Neural progenitor cell (in vitro differentiated cells): ENCODE results near the gene CIB1. TPM values are rescaled to one million over a fixed set of nuclear protein-coding genes. Genes with fewer than 3 reads are reported as not detected.

Experiments used
- DNase-seq: peaks from one replicate; pipeline ENCODE4 v3.0.0-alpha.2; 2016; ENCODE audit warnings: low spot score
- H2AFZ ChIP-seq: fragments of 200-600 bp; sonication (generic); replicated peaks from 2 replicates; pipeline ENCODE4 v1.6.1; 2016; ENCODE audit warnings: antibody characterized with exemption
- H3F3A ChIP-seq: fragments of 200-600 bp; sonication (generic); 2 replicates; pipeline ENCODE4 v1.6.1; 2016; ENCODE audit warnings: antibody characterized with exemption, low read depth
- H3K27ac ChIP-seq: fragments of 200-600 bp; sonication (generic); 2 replicates; pipeline ENCODE4 v1.5.1; 2016; ENCODE audit warnings: mild to moderate bottlenecking
- H3K27me3 ChIP-seq: fragments of 200-600 bp; sonication (generic); 2 replicates; pipeline ENCODE4 v1.6.1; 2016; ENCODE audit warnings: mild to moderate bottlenecking, moderate library complexity
- H3K36me3 ChIP-seq: fragments of 200-600 bp; sonication (generic); 2 replicates; pipeline ENCODE4 v1.5.1; 2016
- H3K4me1 ChIP-seq: fragments of 200-600 bp; sonication (generic); 2 replicates; pipeline ENCODE4 v1.6.1; 2016; ENCODE audit warnings: mixed run types
- H3K4me2 ChIP-seq: fragments of 200-600 bp; sonication (generic); 2 replicates; pipeline ENCODE4 v1.6.1; 2016
- H3K4me3 ChIP-seq: fragments of 200-600 bp; sonication (generic); 2 replicates; pipeline ENCODE4 v1.5.1; 2016
- H3K79me2 ChIP-seq: fragments of 200-600 bp; sonication (generic); 2 replicates; pipeline ENCODE4 v1.6.1; 2016; ENCODE audit warnings: low read depth
- H3K9ac ChIP-seq: fragments of 200-600 bp; sonication (generic); 2 replicates; pipeline ENCODE4 v1.6.1; 2016
- H3K9me3 ChIP-seq: fragments of 200-600 bp; sonication (generic); 2 replicates; pipeline ENCODE4 v1.5.1; 2016; ENCODE audit warnings: low read depth
- H4K20me1 ChIP-seq: fragments of 200-600 bp; sonication (generic); 2 replicates; pipeline ENCODE4 v1.6.1; 2016; ENCODE audit warnings: low read depth
- H3K27ac Mint-ChIP-seq: 3 replicates; pipeline ENCODE4 v1.8.0; 2021; ENCODE audit warnings: mixed read lengths
- H3K27me3 Mint-ChIP-seq: 2 replicates; pipeline ENCODE4 v1.8.0; 2022; ENCODE audit warnings: low read depth, mild to moderate bottlenecking, inconsistent platforms, moderate library complexity, mixed read lengths; ENCODE audit not compliant: insufficient read depth
- H3K36me3 Mint-ChIP-seq: 3 replicates; pipeline ENCODE4 v1.8.0; 2021; ENCODE audit warnings: mixed read lengths
- H3K4me1 Mint-ChIP-seq: 3 replicates; pipeline ENCODE4 v1.8.0; 2021; ENCODE audit warnings: mixed read lengths
- H3K4me3 Mint-ChIP-seq: 3 replicates; pipeline ENCODE4 v1.8.0; 2021; ENCODE audit warnings: mild to moderate bottlenecking, moderate library complexity, mixed read lengths
- H3K9me3 Mint-ChIP-seq: 3 replicates; pipeline ENCODE4 v1.8.0; 2020; ENCODE audit warnings: mixed read lengths
- CTCF ChIP-seq: fragments of 200-600 bp; sonication (generic); IDR thresholded peaks from 2 replicates; pipeline ENCODE4 v1.5.1; 2017; ENCODE audit warnings: antibody characterized with exemption, mild to moderate bottlenecking
- EZH2 ChIP-seq: fragments of 200-600 bp; sonication (generic); IDR thresholded peaks from 2 replicates; pipeline ENCODE4 v1.6.1; 2017; ENCODE audit warnings: antibody characterized with exemption, mild to moderate bottlenecking, moderate library complexity
- EZH2phosphoT487 ChIP-seq: fragments of 200-600 bp; sonication (generic); IDR thresholded peaks from 2 replicates; pipeline ENCODE4 v1.6.1; 2017; ENCODE audit warnings: antibody characterized with exemption
- total RNA-seq: library from RNA; depleted of rRNA; stranded (reverse); fragments of >200 nt; gene quantifications from 2 replicates; pipeline ENCODE4 v1.2.3, GENCODE V29; 2015; ENCODE audit warnings: low replicate concordance

The CIB1 gene
- total RNA-seq, 1 donor from 2014 or later = 5.2 TPM

GRCh38 chr15:90232196-90232595, 1.5 kb downstream of the CIB1 start:
- H3F3A ChIP-seq = peaks cover 6% of the 10 kb centered on the region
- peaks cover 7% of the 10 kb centered on the region for H4K20me1 ChIP-seq
- no peaks in the 10 kb centered on the region for H3K9me3 ChIP-seq
- no peaks in the 10 kb centered on the region for H3K36me3 ChIP-seq
- H2AFZ ChIP-seq = no peak overlapping the region
- TF ChIP-seq EZH2 = no peak
- no peak for TF ChIP-seq CTCF
- no peak for TF ChIP-seq EZH2phosphoT487
- Mint-ChIP-seq H3K4me3 (peak overlapping the region; percentile 84), H3K27ac (no peak overlapping the region), H3K9me3 (no peaks in the 10 kb centered on the region), H3K36me3 (peaks cover 9% of the 10 kb centered on the region), H3K4me1 (peaks cover 17% of the 10 kb centered on the region), H3K27me3 (peaks cover 3% of the 10 kb centered on the region)
- H3K4me3 ChIP-seq = no peak overlapping the region
- H3K9ac ChIP-seq = no peak overlapping the region
- peaks cover 11% of the 10 kb centered on the region for H3K27me3 ChIP-seq
- no peaks in the 10 kb centered on the region for H3K79me2 ChIP-seq
- no peak overlapping the region for H3K4me2 ChIP-seq
- no peak for DNase-seq
- no peaks in the 10 kb centered on the region for H3K4me1 ChIP-seq
- no peak overlapping the region for H3K27ac ChIP-seq

GRCh38 chr15:90231028-90232017, 2.4 kb downstream of the CIB1 start:
- H3K9me3 Mint-ChIP-seq = no peaks in the 10 kb centered on the region
- peak overlapping the region; percentile 56 for H3K4me3 Mint-ChIP-seq
- Histone ChIP-seq H3K79me2 (no peaks in the 10 kb centered on the region), H3K27ac (no peak overlapping the region), H3F3A (peaks cover 6% of the 10 kb centered on the region), H3K9ac (no peak overlapping the region), H3K27me3 (peaks cover 11% of the 10 kb centered on the region), H4K20me1 (peaks cover 7% of the 10 kb centered on the region), H3K4me1 (no peaks in the 10 kb centered on the region), H3K4me3 (no peak overlapping the region), H2AFZ (no peak overlapping the region), H3K4me2 (no peak overlapping the region), H3K36me3 (no peaks in the 10 kb centered on the region), H3K9me3 (no peaks in the 10 kb centered on the region)
- TF ChIP-seq EZH2phosphoT487 (no peak), CTCF (no peak), EZH2 (no peak)
- no peak overlapping the region for H3K27ac Mint-ChIP-seq
- H3K36me3 Mint-ChIP-seq = peaks cover 9% of the 10 kb centered on the region
- peaks cover 17% of the 10 kb centered on the region for H3K4me1 Mint-ChIP-seq
- DNase-seq = no peak
- peaks cover 3% of the 10 kb centered on the region for H3K27me3 Mint-ChIP-seq

GRCh38 chr15:90230610-90231009, 3.1 kb downstream of the CIB1 start:
- H3F3A ChIP-seq = peaks cover 6% of the 10 kb centered on the region
- no peaks in the 10 kb centered on the region for H3K36me3 ChIP-seq
- no peaks in the 10 kb centered on the region for H3K79me2 ChIP-seq
- H3K27me3 ChIP-seq = peaks cover 11% of the 10 kb centered on the region
- Mint-ChIP-seq H3K27ac (no peak overlapping the region), H3K36me3 (peaks cover 12% of the 10 kb centered on the region), H3K27me3 (peaks cover 3% of the 10 kb centered on the region), H3K9me3 (no peaks in the 10 kb centered on the region), H3K4me1 (peaks cover 17% of the 10 kb centered on the region), H3K4me3 (no peak overlapping the region)
- no peak for DNase-seq
- no peak overlapping the region for H3K9ac ChIP-seq
- H3K4me2 ChIP-seq = no peak overlapping the region
- no peak overlapping the region for H2AFZ ChIP-seq
- TF ChIP-seq EZH2phosphoT487 = no peak
- no peak for TF ChIP-seq CTCF
- no peak for TF ChIP-seq EZH2
- no peak overlapping the region for H3K27ac ChIP-seq
- H3K4me3 ChIP-seq = no peak overlapping the region
- H4K20me1 ChIP-seq = peaks cover 7% of the 10 kb centered on the region
- no peaks in the 10 kb centered on the region for H3K4me1 ChIP-seq
- no peaks in the 10 kb centered on the region for H3K9me3 ChIP-seq
